ENCODE data around the gene EVC2. TPM values are rescaled to one million over a fixed set of nuclear protein-coding genes. Genes with fewer than 3 reads are reported as not detected.

Gene EVC2
- total and polyA plus RNA-seq, 7 donors = 0.60 to 14.7 (median 8.6) TPM; not detected in 1

DNA sequence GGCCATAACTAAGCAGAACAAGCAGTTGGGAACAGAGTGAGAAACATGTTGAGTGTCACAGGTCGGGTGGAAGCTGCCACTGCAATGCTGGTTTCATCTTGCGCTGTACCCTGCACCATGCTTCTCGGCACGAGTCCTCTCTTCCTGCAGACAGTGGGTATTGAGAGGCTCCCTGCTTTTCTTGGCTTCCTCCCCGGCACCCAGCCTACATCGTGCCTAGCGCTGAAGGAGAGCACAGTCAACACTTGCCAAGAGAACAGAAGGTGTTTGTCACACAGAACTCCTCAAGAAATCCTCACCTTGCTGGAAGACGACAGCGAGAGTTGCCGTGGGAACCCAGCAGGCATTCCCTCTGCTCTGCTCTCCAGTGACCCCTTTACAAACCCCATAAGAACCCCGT is 53.6 kb downstream of the EVC2 start:
- intact Hi-C loops (cut with DNase I) = no loop called here
- H3K9me3 ChIP-seq = no peaks in the 10 kb centered on the region
- H3K27me3 ChIP-seq = no peaks in the 10 kb centered on the region
- WGBS, 2 donors = 86 to 88% methylated on average over 11 of the region's 11 CpGs
- TF ChIP-seq EP300 (IDR thresholded peaks at IDR 0.05) = no peak
- H3K4me3 ChIP-seq = no peak overlapping the region
- DNase-seq = no peak
- H3K4me1 ChIP-seq = no peaks in the 10 kb centered on the region
- H3K36me3 ChIP-seq = peaks cover 0 to 50% (median 10%) of the 10 kb centered on the region in 4 donors
- no peak overlapping the region for H3K27ac ChIP-seq

GRCh38 chr4:5651089-5651488 is 57.3 kb downstream of the EVC2 start:
- Histone ChIP-seq H3K4me1 (no peaks in the 10 kb centered on the region), H3K27me3 (no peaks in the 10 kb centered on the region), H3K9me3 (no peaks in the 10 kb centered on the region), H3K27ac (no peak overlapping the region), H3K36me3 (peaks cover 0 to 47% (median 10%) of the 10 kb centered on the region in 4 donors), H3K4me3 (no peak overlapping the region)
- intact Hi-C loops (cut with DNase I) = no loop called here
- DNase-seq = no peak
- WGBS, 2 donors = 86 to 95% methylated on average over 6 of the region's 6 CpGs
- TF ChIP-seq, protein P1, sequence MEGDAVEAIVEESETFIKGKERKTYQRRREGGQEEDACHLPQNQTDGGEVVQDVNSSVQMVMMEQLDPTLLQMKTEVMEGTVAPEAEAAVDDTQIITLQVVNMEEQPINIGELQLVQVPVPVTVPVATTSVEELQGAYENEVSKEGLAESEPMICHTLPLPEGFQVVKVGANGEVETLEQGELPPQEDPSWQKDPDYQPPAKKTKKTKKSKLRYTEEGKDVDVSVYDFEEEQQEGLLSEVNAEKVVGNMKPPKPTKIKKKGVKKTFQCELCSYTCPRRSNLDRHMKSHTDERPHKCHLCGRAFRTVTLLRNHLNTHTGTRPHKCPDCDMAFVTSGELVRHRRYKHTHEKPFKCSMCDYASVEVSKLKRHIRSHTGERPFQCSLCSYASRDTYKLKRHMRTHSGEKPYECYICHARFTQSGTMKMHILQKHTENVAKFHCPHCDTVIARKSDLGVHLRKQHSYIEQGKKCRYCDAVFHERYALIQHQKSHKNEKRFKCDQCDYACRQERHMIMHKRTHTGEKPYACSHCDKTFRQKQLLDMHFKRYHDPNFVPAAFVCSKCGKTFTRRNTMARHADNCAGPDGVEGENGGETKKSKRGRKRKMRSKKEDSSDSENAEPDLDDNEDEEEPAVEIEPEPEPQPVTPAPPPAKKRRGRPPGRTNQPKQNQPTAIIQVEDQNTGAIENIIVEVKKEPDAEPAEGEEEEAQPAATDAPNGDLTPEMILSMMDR (IDR thresholded peaks at IDR 0.05) = no peak
- TF ChIP-seq POLR2A (IDR thresholded peaks at IDR 0.05) = no peak

DNA sequence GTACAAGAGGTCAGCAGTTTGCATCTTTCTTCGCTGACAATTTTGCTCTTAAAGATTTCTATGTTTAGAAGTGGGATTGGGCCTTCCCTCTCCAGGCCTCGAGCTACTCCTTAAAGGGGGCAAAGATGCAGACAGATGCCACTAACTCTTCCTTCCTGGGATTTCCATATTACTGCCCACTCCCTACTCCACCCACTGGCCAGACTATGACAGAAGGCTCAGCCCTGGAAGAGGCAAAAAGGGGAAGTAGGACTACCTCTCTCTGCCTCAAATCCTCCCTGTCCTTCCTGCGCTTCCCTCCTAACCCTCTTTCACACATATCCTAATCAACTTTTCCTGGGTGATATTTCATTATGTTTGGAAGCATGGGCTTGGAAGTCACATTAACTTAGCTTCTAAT is 58.3 kb downstream of the EVC2 start:
- intact Hi-C loops (cut with DNase I) = no loop called here
- TF ChIP-seq POLR2A (IDR thresholded peaks at IDR 0.05) = no peak
- TF ChIP-seq, protein P1 (IDR thresholded peaks at IDR 0.05) = no peak
- no peak for TF ChIP-seq EP300 (IDR thresholded peaks at IDR 0.05)
- TF ChIP-seq POLR2AphosphoS5 (IDR thresholded peaks at IDR 0.05) = no peak
- peaks cover 0 to 38% (median 10%) of the 10 kb centered on the region in 4 donors for H3K36me3 ChIP-seq
- H3K9me3 ChIP-seq = no peaks in the 10 kb centered on the region
- DNase-seq = no peak
- no peak overlapping the region for H3K27ac ChIP-seq
- no peak overlapping the region for H3K4me3 ChIP-seq
- 77 to 91% methylated on average over 3 of the region's 3 CpGs for WGBS, 2 donors
- no peaks in the 10 kb centered on the region for H3K27me3 ChIP-seq
- no peaks in the 10 kb centered on the region for H3K4me1 ChIP-seq

DNA sequence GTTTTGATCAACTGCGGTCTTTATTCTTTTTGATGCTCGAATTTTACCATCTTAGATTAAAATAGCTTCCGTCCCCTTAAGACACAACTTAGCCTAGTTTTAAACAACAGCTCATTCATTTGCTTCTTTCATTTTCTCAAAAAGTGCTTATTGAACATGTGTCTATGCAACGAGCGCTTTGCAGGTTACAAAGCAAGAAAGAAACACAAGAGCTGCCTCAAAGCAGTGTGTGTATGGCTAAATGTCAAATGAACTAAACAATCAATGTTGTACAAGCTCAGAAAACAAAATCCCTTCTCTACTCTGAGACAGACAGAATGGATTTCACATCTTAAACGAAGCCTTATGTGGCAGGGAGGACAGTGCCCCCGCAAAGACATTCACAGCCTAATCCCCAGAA is 61.0 kb downstream of the EVC2 start:
- WGBS, 2 donors = 87 to 88% methylated on average over 7 of the region's 7 CpGs
- no peak overlapping the region for H3K4me3 ChIP-seq

DNA sequence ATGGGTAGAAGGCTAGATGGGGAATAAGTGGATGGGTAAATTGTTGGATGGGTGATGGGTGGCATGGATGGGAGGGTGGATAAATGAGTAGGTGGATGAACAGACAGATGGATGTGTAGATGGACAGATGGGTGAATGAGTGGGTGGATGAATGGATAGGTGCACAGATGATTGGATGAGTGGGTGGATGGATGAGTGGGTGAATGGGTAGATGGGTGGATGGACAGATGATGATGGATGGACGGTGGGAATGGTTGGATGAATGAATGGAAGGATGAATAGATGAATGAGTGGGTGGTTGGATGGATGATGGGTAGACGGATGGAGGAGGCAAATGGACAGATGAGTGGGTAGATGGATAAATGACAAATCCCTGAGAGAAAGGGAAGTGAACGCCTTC is 68.3 kb downstream of the EVC2 start:
- Histone ChIP-seq H3K27ac (no peak overlapping the region), H3K27me3 (no peaks in the 10 kb centered on the region), H3K4me1 (no peaks in the 10 kb centered on the region), H3K36me3 (peaks cover 0 to 32% (median 13%) of the 10 kb centered on the region in 4 donors), H3K9me3 (no peaks in the 10 kb centered on the region), H3K4me3 (no peak overlapping the region)
- intact Hi-C loops (cut with DNase I) = no loop called here
- 77 to 94% methylated on average over 3 of the region's 3 CpGs for WGBS, 2 donors
- no peak for DNase-seq
- TF ChIP-seq EP300 (IDR thresholded peaks at IDR 0.05) (no peak), POLR2AphosphoS5 (IDR thresholded peaks at IDR 0.05) (no peak), POLR2A (IDR thresholded peaks at IDR 0.05) (no peak)
- TF ChIP-seq, protein P1 (IDR thresholded peaks at IDR 0.05) = no peak

More for the DNA sequence above, 61.0 kb downstream of the EVC2 start:
- peaks cover 0 to 29% (median 3%) of the 10 kb centered on the region in 4 donors for H3K36me3 ChIP-seq
- intact Hi-C loops (cut with DNase I) = no loop called here
- DNase-seq = no peak
- no peak overlapping the region for H3K27ac ChIP-seq
- no peaks in the 10 kb centered on the region for H3K4me1 ChIP-seq
- H3K27me3 ChIP-seq = no peaks in the 10 kb centered on the region
- no peak for TF ChIP-seq POLR2A (IDR thresholded peaks at IDR 0.05)
- TF ChIP-seq, protein P1 (IDR thresholded peaks at IDR 0.05) = no peak
- no peak for TF ChIP-seq EP300 (IDR thresholded peaks at IDR 0.05)
- no peak for TF ChIP-seq POLR2AphosphoS5 (IDR thresholded peaks at IDR 0.05)
- no peaks in the 10 kb centered on the region for H3K9me3 ChIP-seq

All from sigmoid colon (tissue), 7 donors.